CD4-positive, CD25-positive, alpha-beta regulatory T cell (primary cell): Measurements from ENCODE around the gene RUNX2. TPM values are rescaled to one million over a fixed set of nuclear protein-coding genes. Genes with fewer than 3 reads are reported as not detected.

Experiments
- ATAC-seq, 2 donors: fragments of 150-1000 bp; cut with Tn5 transposase; one replicate each; pipeline ENCODE4 v1.10.0; 2021; ENCODE audit warnings: low read depth in 2 of 2, moderate number of reproducible peaks in 2 of 2, moderate library complexity in 1 of 2
- DNase-seq, 3 donors: peaks; one replicate each; pipeline versions ENCODE4 v3.0.0 to v3.0.0-alpha.2; 2012 to 2022; ENCODE audit warnings: mixed read lengths in 1 of 3
- H3K27ac ChIP-seq: one replicate; pipeline ENCODE4 v1.7.0; 2013; ENCODE audit warnings: mild to moderate bottlenecking, low read length; ENCODE audit not compliant: insufficient read depth, poor library complexity, severe bottlenecking
- H3K27me3 ChIP-seq: one replicate; pipeline ENCODE4 v1.7.0; 2013; ENCODE audit warnings: low read length; ENCODE audit not compliant: control insufficient read depth, insufficient read depth
- H3K36me3 ChIP-seq: one replicate; pipeline ENCODE4 v1.7.0; 2013; ENCODE audit warnings: mild to moderate bottlenecking, low read length, moderate library complexity; ENCODE audit not compliant: control insufficient read depth, insufficient read depth
- H3K4me1 ChIP-seq: 2 replicates; pipeline ENCODE4 v1.7.0; 2013; ENCODE audit warnings: mild to moderate bottlenecking, low read length; ENCODE audit not compliant: insufficient read depth, control insufficient read depth, poor library complexity, severe bottlenecking
- H3K4me3 ChIP-seq: one replicate; pipeline ENCODE4 v1.7.0; 2013; ENCODE audit warnings: low read depth, mild to moderate bottlenecking, low read length, moderate library complexity
- H3K9me3 ChIP-seq, 2 experiments: 1 replicate in 1 of 2; 2 replicates in 1 of 2; pipeline ENCODE4 v1.7.0; 2013; ENCODE audit warnings: low read length in 2 of 2, mild to moderate bottlenecking in 1 of 2, moderate library complexity in 1 of 2; ENCODE audit not compliant: control insufficient read depth in 2 of 2
- H3K27ac Mint-ChIP-seq, 3 donors: one replicate each; pipeline ENCODE4 v1.8.0; 2020 to 2022; ENCODE audit warnings: mild to moderate bottlenecking in 3 of 3, mixed read lengths in 3 of 3, moderate library complexity in 2 of 3
- H3K27me3 Mint-ChIP-seq: one replicate; pipeline ENCODE4 v1.8.0; 2022; ENCODE audit warnings: mild to moderate bottlenecking, mixed read lengths
- H3K36me3 Mint-ChIP-seq: one replicate; pipeline ENCODE4 v1.8.0; 2020; ENCODE audit warnings: mixed read lengths
- H3K4me1 Mint-ChIP-seq, 4 donors: one replicate each; pipeline ENCODE4 v1.8.0; 2020 to 2022; ENCODE audit warnings: mixed read lengths in 4 of 4, mild to moderate bottlenecking in 1 of 4
- H3K4me3 Mint-ChIP-seq, 4 donors: one replicate each; pipeline ENCODE4 v1.8.0; 2020 to 2022; ENCODE audit warnings: mild to moderate bottlenecking in 4 of 4, mixed read lengths in 4 of 4, moderate library complexity in 3 of 4
- H3K9me3 Mint-ChIP-seq, 7 donors: one replicate each; pipeline ENCODE4 v1.8.0; 2020 to 2022; ENCODE audit warnings: mixed read lengths in 7 of 7, mild to moderate bottlenecking in 3 of 7, moderate library complexity in 2 of 7
- polyA plus RNA-seq, 4 donors: library from polyadenylated mRNA; unstranded; fragments of 300-500 nt; fragmentation: Illumina TruSeq; gene quantifications; one replicate each; pipeline ENCODE4 v1.2.3, GENCODE V29; 2021
- total RNA-seq: library from RNA; stranded (reverse); gene quantifications from one replicate; pipeline ENCODE4 v1.2.3, GENCODE V29; 2022

RUNX2 gene
- total and polyA plus RNA-seq, 5 donors from 2014 or later, result 5.3 to 30.0 (median 5.5) TPM

DNA sequence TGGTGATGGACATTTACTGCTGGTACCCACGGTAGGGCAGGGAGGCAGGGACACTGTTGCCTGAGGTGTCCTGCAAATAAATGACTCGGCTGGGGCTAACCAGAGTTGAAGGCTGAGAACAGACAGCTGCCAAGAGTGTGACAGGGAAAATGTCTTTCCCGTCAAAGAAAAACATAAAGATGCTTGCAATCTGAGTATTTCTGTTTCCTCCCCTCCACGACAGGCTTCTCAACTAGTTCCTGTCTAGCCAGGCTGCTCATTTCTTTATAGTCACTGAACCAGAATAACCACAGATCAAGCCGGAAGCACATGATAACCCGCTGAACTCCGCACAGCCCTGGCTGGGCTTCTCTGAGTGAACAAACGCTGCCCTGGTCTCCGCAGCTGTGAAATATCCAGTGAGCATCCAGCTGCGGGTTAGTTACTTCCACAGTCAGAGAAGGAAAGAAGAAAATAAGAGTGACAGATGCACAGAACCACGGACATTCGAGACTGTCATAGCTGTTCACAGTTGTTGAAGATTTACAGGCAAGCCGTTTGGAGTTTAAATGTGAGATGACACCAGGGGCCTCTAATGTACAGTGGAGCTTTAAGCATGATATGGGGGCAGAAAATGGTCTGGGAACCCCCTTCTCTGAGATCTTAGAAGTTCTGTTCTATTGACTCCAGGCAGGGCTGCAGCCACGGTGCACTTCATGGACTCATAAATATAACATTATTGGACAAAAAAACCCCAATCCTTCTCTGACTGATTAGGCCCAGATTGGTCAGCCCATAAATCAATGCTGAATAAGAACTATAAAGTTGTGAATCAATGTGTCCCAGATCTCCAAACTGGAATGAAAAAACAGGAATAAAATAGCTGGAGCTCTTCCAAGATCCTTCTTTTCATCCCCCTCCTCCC lies 349.5 kb downstream of the RUNX2 start:
- Mint-ChIP-seq H3K27me3 (no peaks in the 10 kb centered on the region), H3K4me1 (peaks cover 12 to 37% (median 21%) of the 10 kb centered on the region in 4 donors), H3K27ac (peak overlapping the region; percentile 70 to 87 (median 76)), H3K9me3 (peaks cover 0 to 14% (median 6%) of the 10 kb centered on the region in 7 donors), H3K36me3 (peaks cover 6% of the 10 kb centered on the region), H3K4me3 (peak overlapping the region; percentile 22 to 85 (median 75))
- H3K36me3 ChIP-seq, result no peaks in the 10 kb centered on the region
- peaks cover 5 to 12% of the 10 kb centered on the region in 2 experiments for H3K9me3 ChIP-seq
- peak overlapping the region; percentile 29 for H3K27ac ChIP-seq
- ATAC-seq (peak; percentile 91 to 92), DNase-seq (peak in 2 of 3 donors; percentile 60 to 86)
- peaks cover 22% of the 10 kb centered on the region for H3K4me1 ChIP-seq
- H3K27me3 ChIP-seq, result no peaks in the 10 kb centered on the region
- peak overlapping the region; percentile 68 for H3K4me3 ChIP-seq

DNA sequence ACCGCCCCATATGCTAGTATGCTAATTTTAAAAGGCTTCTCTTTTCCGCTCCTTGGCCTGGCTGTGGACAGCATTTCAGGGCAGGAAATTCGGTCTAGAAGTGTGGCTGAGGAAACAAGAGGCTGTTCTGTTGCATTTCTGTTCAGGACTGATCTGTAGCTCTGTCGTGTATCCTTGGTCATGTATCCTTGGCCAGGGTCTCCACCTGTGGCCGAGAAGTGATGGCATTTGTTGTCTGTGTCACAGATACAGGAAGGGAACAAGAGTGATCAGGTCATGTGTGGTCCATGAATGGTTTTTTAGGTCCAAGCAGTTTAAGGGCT lies 350.1 kb downstream of the RUNX2 start:
- Histone ChIP-seq H3K27me3 (no peaks in the 10 kb centered on the region), H3K36me3 (no peaks in the 10 kb centered on the region), H3K9me3 (peaks cover 5 to 12% of the 10 kb centered on the region in 2 experiments), H3K27ac (no peak overlapping the region), H3K4me1 (peaks cover 22% of the 10 kb centered on the region), H3K4me3 (no peak overlapping the region)
- DNase-seq (no peak), ATAC-seq (no peak)
- Mint-ChIP-seq H3K4me1 (peaks cover 12 to 37% (median 21%) of the 10 kb centered on the region in 4 donors), H3K9me3 (peaks cover 0 to 14% (median 6%) of the 10 kb centered on the region in 7 donors), H3K36me3 (peaks cover 6% of the 10 kb centered on the region), H3K27me3 (peaks cover 2% of the 10 kb centered on the region), H3K4me3 (peak overlapping the region in 3 of 4 donors; percentile 53 to 66 (median 61)), H3K27ac (peak overlapping the region in 2 of 3 donors; percentile 70 to 87)

DNA sequence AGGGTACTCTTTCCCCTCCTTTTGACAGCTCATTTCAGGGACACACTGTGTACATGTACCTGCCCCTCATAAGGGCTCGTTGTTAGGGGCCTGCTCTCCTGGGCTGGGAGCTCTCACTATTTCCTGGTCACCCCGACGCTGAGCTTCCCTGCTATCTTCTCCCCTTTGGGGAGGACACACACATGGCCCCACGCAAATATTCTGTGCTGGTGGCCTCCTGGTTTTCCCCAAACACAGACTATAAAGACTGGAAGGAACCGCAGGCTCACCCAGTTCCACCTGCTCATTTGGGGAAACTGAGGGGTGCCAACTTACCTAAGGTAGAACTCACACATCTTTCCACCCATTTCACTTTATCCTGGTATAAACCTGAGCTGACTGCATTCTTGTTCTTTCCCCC lies 351.0 kb downstream of the RUNX2 start:
- Histone ChIP-seq H3K27ac (no peak overlapping the region), H3K27me3 (no peaks in the 10 kb centered on the region), H3K4me1 (peaks cover 22% of the 10 kb centered on the region), H3K9me3 (peaks cover 6 to 12% of the 10 kb centered on the region in 2 experiments), H3K36me3 (no peaks in the 10 kb centered on the region), H3K4me3 (no peak overlapping the region)
- H3K36me3 Mint-ChIP-seq, result peaks cover 6% of the 10 kb centered on the region
- no peak for DNase-seq
- peaks cover 0 to 15% (median 6%) of the 10 kb centered on the region in 7 donors for H3K9me3 Mint-ChIP-seq
- H3K4me3 Mint-ChIP-seq, result peak overlapping the region in 1 of 4 donors; percentile 9
- peaks cover 5% of the 10 kb centered on the region for H3K27me3 Mint-ChIP-seq
- H3K27ac Mint-ChIP-seq, result peak overlapping the region in 2 of 3 donors; percentile 57 to 60
- peaks cover 12 to 37% (median 21%) of the 10 kb centered on the region in 4 donors for H3K4me1 Mint-ChIP-seq
- ATAC-seq, result no peak

DNA sequence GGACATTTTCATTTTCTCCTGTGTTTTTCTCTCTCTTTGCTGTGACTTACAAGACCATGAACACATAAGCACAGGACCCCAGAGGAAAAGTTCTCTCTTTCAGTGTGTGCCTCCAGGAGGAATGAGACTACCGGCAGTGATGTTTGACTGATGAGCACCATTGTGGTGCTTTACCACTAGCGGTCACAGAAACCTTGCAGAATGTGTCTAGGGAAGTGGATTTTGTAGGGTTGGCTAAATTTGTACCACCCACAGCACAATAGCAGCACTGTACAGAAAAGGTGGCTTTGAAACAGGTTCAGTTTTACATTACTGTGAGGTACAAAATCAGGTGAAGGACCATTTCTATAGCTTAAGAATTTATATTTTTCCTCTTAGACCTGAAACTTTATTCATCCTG lies 351.5 kb downstream of the RUNX2 start:
- H3K36me3 Mint-ChIP-seq, result peaks cover 6% of the 10 kb centered on the region
- H3K27ac Mint-ChIP-seq, result peak overlapping the region in 1 of 3 donors; percentile 57
- H3K4me1 Mint-ChIP-seq, result peaks cover 12 to 37% (median 21%) of the 10 kb centered on the region in 4 donors

DNA sequence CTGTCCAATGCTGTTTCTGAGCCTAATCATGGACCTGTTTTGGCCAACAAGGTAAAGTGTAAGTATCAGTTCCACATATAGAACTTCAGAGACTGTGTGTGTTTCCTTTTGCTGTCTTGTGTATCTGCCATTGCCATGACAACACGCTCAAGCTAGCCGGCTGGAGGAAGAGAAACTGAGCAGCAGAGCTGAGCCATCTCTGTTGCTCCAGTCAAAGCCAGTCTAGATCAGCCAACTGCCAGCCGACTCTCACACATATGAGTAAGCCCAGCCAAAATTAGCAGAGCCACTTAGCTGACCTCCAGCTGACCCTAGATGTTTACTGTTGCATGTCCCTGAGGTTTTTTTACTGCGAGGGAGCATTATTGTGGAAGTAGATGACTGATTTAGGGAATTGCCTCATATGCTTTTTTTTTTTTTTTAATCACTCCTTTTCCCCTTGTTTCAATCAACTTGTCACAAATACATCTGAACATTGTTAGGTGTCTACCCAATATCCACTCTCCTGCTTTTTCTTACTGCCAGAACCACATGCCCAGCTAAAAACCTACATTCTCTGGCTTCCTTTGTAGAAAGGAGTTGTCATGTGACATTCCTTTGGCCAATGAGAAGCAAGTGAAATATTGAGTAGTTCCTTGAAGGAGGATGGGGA lies 353.9 kb downstream of the RUNX2 start:
- peak overlapping the region in 1 of 4 donors; percentile 12 for H3K4me3 Mint-ChIP-seq
- H3K27ac Mint-ChIP-seq, result peak overlapping the region in 1 of 3 donors; percentile 67
- ATAC-seq (peak; percentile 41 to 52), DNase-seq (peak in 2 of 3 donors; percentile 47 to 67)
- Histone ChIP-seq H3K9me3 (peaks cover 6 to 12% of the 10 kb centered on the region in 2 experiments), H3K36me3 (no peaks in the 10 kb centered on the region), H3K27ac (no peak overlapping the region), H3K4me1 (peaks cover 12% of the 10 kb centered on the region), H3K27me3 (no peaks in the 10 kb centered on the region), H3K4me3 (no peak overlapping the region)
- H3K36me3 Mint-ChIP-seq, result peaks cover 12% of the 10 kb centered on the region
- H3K4me1 Mint-ChIP-seq, result peaks cover 12 to 22% (median 20%) of the 10 kb centered on the region in 4 donors
- H3K27me3 Mint-ChIP-seq, result peaks cover 5% of the 10 kb centered on the region
- peaks cover 0 to 15% (median 6%) of the 10 kb centered on the region in 7 donors for H3K9me3 Mint-ChIP-seq

More for the DNA sequence above, 351.5 kb downstream of the RUNX2 start:
- no peak overlapping the region for H3K4me3 Mint-ChIP-seq
- no peaks in the 10 kb centered on the region for H3K27me3 ChIP-seq
- H3K9me3 ChIP-seq, result peaks cover 6 to 12% of the 10 kb centered on the region in 2 experiments
- H3K27me3 Mint-ChIP-seq, result peaks cover 5% of the 10 kb centered on the region
- no peak for DNase-seq
- no peak for ATAC-seq
- peaks cover 0 to 15% (median 6%) of the 10 kb centered on the region in 7 donors for H3K9me3 Mint-ChIP-seq
- no peaks in the 10 kb centered on the region for H3K36me3 ChIP-seq
- no peak overlapping the region for H3K27ac ChIP-seq
- peaks cover 22% of the 10 kb centered on the region for H3K4me1 ChIP-seq
- no peak overlapping the region for H3K4me3 ChIP-seq

DNA sequence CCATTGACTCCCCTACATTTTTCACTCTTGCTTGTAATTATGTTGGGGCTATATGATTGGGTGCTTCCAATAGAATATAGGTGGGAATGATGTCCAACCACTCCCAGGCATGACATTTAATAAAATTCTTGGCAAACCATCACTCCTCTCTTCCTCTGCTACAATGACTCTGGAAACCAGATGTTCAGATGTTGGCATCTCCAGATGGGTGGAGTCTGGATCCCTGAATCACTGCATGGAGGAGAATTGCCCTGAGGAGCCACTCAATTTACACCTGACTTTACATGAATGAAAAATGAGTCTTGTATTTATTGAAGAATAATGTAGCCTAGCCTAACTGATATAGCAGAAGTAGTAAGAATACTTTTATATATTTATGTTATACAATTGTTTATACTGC lies 356.3 kb downstream of the RUNX2 start:
- Histone ChIP-seq H3K27ac (no peak overlapping the region), H3K4me3 (no peak overlapping the region), H3K36me3 (no peaks in the 10 kb centered on the region), H3K9me3 (peaks cover 6 to 12% of the 10 kb centered on the region in 2 experiments), H3K27me3 (no peaks in the 10 kb centered on the region), H3K4me1 (no peaks in the 10 kb centered on the region)
- DNase-seq (no peak), ATAC-seq (no peak)
- Mint-ChIP-seq H3K9me3 (peaks cover 0 to 15% (median 5%) of the 10 kb centered on the region in 7 donors), H3K4me3 (no peak overlapping the region), H3K27ac (no peak overlapping the region), H3K27me3 (peaks cover 5% of the 10 kb centered on the region), H3K4me1 (peaks cover 4 to 7% (median 5%) of the 10 kb centered on the region in 4 donors), H3K36me3 (peaks cover 12% of the 10 kb centered on the region)

DNA sequence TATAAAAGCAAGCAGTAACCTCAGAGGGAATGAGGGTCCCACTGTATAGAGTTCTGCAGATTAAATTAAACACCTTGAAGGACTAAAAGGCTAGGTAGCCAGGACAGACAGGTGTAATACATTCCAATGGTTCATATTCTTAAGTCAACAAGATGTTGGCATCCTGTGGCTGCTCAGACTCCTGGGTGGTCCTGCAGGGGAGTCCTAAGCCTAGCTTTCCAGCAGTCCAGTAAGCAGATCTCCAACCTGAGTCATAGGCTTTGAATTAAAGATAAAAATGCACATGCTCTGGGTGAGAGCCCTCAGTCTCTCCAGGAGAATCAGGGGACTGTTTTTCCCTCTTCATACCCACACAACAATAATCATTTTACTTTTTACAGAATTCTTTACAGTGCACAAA lies 356.9 kb downstream of the RUNX2 start:
- Mint-ChIP-seq H3K36me3 (peaks cover 12% of the 10 kb centered on the region), H3K9me3 (peaks cover 0 to 15% (median 3%) of the 10 kb centered on the region in 7 donors), H3K4me1 (peaks cover 4 to 7% (median 5%) of the 10 kb centered on the region in 4 donors), H3K27ac (no peak overlapping the region), H3K27me3 (peaks cover 5% of the 10 kb centered on the region), H3K4me3 (no peak overlapping the region)
- no peak overlapping the region for H3K4me3 ChIP-seq
- H3K36me3 ChIP-seq, result no peaks in the 10 kb centered on the region
- H3K9me3 ChIP-seq, result peaks cover 6 to 9% of the 10 kb centered on the region in 2 experiments
- no peaks in the 10 kb centered on the region for H3K27me3 ChIP-seq
- H3K4me1 ChIP-seq, result no peaks in the 10 kb centered on the region
- no peak for DNase-seq
- no peak overlapping the region for H3K27ac ChIP-seq
- no peak for ATAC-seq
